Right lobe of liver (tissue), 4 donors: ENCODE measurements around the gene DDX46.

ENCODE experiments used
- POLR2A ChIP-seq: fragments of 450-650 bp; IDR thresholded peaks from one replicate; pipeline ENCODE4 v1.6.1; 2017; ENCODE audit warnings: antibody characterized with exemption, mild to moderate bottlenecking
- TF ChIP-seq, protein P1 (sequence below), 4 donors: fragments of 200-600 bp in 3 of 4; fragments of 450-650 bp in 1 of 4; IDR thresholded peaks; one replicate each; pipeline versions ENCODE4 v1.5.1 to v1.8.0; 2016 to 2022; ENCODE audit warnings: antibody characterized with exemption in 4 of 4, mild to moderate bottlenecking in 2 of 4
- donor health status: DM: no; HTN: no; CAD: no.
- donor health status: DM: no; HTN: no; CAD: no.
- donor health status: DM: no; HTN: yes; CAD: no.

DNA sequence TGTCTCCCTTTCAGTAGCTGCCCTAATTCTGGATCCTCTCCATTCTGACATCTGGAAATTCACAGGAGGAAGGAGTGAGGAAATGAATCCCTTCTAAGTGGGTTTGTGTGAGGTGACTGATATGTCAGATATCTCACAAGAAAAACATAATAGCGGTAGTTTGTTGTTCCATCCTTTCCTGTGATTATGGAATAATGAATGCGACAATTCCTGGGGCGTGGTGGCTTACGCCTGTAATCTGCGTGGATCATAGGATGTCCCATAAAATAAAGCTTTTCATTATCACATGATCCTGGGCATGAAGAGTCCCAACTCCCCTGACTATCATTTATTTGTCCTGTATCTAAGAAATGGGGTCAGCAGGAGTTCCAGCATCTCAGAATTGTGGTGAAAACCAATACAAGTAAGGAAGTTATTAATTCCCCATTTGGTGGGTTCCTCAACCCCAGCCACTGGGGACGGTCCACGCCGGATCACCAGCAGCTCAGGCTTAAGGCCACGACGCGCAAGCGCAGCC lies 86.8 kb downstream of the DDX46 start:
- no peak for TF ChIP-seq POLR2A
- TF ChIP-seq, protein P1, sequence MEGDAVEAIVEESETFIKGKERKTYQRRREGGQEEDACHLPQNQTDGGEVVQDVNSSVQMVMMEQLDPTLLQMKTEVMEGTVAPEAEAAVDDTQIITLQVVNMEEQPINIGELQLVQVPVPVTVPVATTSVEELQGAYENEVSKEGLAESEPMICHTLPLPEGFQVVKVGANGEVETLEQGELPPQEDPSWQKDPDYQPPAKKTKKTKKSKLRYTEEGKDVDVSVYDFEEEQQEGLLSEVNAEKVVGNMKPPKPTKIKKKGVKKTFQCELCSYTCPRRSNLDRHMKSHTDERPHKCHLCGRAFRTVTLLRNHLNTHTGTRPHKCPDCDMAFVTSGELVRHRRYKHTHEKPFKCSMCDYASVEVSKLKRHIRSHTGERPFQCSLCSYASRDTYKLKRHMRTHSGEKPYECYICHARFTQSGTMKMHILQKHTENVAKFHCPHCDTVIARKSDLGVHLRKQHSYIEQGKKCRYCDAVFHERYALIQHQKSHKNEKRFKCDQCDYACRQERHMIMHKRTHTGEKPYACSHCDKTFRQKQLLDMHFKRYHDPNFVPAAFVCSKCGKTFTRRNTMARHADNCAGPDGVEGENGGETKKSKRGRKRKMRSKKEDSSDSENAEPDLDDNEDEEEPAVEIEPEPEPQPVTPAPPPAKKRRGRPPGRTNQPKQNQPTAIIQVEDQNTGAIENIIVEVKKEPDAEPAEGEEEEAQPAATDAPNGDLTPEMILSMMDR (IDR thresholded peaks at IDR 0.05): no peak
